ENCODE results near the gene PLK2.

Gene PLK2

DNA sequence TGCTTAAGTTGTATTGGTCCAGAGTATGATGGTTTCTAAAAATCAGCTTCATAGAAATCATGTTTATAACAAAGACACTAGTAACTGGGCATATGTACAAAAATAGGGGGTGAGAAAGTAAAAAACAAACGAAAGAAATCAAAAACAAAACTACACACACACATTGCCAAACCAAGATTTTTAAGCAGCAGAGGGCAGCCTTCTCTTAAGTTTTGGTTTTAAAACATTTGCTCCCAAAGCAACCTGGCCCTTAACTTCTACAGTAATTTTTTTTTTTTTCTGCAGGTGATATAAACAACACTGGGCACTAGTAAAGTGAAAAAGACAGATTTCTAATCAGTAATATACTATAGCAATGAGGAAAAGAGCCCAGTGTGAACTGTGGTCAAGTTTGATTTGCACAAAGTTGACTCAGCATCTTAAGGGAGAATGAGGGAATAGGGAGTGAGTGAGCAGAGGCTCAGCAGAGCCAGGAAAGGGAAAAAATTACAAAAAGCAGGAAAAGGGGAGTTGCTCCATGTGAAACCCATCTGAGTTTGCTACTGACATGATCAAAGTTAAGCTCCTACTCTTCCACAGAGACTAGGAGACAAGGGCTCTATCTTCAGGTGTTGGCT, 18.0 kb upstream of the PLK2 start:
- no peak for DNase-seq

DNA sequence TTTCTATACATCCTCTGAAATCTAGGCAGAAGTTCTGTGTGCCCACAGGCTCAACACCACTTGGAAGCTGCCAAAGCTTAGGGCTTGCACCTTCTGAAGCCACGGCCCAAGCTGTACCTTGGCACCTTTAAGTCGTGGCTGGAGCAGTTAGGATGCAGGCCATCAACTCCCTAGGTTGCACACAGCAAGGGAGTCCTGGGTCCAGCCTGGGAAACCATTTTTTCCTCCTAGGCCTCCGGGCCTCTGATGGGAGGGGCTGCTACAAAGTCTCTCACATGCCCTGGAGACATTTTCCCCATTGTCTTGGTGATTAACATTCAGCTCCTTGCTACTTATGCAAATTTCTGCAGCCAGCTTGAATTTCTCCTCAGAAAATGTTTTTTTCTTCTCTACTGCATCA, 15.5 kb upstream of the PLK2 start:
- DNase-seq: no peak

DNA sequence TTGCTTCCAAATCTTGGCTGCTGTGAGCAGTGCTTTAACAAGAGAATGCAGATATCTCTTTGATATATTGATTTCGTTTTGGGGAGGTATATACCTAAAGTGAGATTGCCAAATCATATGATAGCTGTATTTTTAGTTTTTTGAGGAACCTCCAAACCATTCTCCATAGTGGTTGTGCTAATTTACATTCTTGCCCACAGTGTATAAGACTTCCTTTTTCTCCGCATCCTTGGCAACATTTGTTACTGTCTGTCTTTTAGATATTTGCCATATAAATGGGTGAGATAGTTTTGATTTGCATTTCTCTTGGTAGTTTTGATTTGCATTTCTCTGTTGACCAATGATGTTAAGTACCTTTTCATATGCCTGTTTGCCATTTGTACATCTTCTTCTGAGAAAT, 10.0 kb upstream of the PLK2 start:
- DNase-seq: no peak

DNA sequence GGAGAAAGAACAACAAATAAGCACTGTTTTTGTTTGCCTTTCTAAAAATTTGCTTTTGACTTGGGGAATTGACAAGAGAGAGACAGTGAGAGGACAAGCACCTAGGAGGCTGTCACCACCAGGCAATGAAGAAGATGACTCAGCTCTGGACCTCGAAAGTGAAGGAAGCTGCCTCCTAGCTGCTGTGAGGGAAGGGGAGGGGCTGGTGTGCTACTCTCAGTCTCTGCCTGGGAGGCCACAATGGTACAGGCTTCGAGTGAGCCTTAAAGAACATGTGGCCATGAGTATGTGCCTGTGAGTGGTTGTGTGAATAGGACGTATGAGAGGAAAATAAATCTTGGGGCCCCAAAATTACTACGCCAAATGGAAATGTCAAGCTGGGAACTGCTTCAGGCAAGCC, 7.1 kb upstream of the PLK2 start:
- DNase-seq: no peak

DNA sequence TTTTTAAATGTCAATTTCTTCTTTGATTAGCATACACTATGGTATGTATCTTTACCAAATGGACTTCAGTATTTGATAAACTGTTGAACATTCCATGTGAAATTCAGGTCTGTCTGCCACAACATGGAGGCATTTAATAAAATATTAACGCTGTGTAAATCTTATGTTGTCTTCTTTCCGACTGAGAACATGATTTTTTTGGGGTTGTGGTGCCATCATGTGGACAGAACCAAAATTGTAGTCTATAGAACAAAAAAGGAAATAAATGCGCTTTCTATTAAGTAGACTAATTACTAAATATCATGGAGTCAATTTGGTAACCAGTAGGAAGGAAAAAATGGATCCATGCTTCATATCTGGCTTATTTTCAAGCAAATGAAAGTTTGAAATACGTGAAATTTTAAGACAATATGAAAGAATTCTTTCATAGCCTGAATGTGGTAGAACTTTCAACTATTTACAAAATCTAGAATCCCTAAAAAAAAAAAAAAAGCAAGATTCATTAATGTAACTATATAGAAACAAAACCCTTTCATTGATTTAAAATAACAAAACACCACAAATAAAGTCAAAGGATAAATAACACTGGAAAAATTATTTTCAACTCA, 2.8 kb upstream of the PLK2 start:
- no peak for DNase-seq

DNA sequence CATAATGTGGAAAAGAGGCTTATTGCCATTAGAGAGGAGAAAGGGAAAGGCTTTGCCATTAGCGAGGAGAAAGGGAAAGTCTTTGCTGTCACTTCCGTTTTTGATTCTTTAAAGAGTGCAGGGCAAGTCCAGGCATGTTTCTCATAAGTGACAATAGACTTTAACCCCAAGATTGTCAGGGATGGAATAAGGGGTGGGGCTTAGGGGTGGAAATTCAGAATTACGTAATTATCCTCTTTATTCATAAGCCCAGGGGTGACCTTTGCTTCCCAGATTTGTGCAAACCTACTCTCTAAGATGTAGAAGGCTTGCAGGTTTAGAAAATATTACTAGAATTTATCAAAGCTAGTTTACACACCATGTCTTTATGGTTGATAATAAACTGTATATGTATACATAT, 2.3 kb upstream of the PLK2 start:
- DNase-seq: no peak

DNA sequence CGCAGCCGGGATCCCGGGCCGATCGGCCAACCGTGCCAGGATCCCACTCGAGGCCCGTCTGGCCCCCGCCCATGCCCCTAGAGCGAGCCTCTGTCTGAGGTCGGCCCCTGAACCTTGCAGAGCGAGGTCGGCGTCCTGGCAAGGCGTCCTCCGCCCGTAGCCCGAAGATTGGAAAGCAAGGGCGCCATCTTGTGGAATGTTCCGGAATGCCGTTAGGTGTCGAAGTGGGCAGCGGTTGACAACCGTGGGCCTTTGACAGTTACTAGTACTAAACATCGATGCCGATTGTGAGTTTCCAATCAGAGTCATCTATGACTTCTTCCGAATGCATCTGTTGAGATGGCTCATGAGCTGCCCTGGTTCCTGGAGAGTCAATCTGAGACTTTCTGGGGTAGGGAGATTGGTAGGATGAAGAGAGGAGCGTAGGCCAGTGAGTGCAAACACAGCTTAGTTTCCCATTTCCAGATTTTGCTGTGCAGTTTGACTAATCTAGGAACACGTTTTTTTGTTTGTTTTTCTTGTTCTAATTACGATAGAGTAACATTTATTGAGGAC, 923 bp upstream of the PLK2 start:
- no peak for DNase-seq

DNA sequence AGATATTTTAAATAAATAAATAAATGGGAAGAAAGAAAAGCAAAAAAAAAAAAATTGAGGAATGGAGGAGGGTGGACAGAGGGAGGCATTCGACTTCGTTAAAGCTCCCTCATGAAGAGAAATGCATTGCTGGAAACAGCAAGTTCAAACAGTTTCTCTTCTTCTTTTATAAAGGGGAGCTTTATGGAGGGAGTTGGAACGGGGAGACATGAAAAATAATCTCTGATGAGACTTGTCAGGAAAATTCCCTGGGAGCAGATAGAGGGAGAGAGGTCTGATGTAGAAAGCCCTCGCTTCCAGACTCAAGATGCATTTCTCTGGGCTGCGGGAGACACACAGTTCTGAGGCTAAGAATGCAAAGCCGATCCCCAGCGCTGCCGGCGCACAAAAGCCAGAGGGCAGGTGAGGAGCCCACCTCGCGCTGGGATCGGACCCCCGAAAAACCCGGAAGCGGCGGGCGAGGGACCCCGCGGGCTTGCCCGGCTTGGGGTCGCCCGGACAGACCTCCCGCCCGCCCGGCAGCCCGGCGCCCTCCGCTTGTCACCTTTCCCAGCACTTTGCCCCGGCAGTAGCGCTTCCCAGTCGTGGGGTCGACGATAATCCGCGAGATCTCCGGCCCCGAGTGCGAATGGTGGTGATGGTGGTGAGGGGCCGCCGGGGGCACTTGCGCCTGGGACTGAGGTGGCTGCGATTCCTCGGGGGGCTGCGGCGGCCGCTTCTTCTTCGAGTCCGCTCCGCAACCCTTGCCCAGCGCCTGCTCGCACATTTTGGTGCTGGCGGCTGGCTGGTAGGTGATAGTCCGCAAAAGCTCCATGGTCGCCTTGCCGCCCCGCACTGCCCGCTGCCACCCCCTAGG, 512 bp downstream of the PLK2 start:
- DNase-seq: no peak

DNA sequence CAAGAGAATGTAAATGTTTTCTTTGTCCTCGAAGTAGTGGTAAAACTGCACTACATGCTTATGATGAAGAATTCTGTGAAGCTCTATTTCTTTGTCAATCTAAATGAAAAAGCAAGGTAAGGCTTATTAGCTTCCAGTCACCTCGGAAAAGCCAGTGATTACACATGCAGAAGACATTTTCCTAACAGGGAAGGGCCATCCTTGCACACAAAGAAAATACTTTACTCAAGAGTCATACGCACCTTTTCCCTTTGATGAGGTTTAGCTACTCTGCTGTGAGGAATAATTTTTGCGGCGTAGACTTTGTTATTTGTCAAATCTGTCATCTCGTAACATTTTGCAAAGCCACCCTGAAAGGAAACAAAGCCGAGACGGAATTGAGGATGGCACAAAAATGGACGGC, 1.1 kb downstream of the PLK2 start:
- no peak for DNase-seq

DNA sequence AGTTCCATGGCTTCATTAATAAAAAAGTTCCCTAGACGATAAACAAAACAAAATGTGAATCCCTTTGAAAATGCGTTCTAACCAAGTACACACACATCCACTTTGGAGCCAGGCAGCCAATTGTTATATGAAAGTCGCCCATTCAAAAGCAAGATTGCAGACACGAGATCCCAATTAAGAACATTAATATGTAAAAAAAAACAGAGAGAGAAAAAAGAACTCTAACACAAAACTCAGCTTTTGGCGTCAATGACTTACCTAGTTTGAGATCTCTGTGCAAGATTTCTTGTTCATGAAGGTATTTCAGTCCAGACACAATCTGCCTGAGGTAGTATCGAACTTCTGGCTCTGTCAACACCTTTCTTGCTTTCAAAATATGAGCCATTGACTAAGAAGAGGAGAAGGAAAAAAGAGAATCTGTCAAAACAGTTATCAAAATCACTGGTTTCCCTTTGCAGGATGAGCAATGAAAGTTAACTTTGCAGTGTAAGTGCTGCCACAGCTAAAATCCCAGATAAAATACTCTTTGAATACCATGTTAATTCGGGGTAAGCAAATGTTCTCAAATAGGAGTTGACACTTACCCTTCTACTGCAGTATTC, 1.6 kb downstream of the PLK2 start:
- no peak for DNase-seq

DNA sequence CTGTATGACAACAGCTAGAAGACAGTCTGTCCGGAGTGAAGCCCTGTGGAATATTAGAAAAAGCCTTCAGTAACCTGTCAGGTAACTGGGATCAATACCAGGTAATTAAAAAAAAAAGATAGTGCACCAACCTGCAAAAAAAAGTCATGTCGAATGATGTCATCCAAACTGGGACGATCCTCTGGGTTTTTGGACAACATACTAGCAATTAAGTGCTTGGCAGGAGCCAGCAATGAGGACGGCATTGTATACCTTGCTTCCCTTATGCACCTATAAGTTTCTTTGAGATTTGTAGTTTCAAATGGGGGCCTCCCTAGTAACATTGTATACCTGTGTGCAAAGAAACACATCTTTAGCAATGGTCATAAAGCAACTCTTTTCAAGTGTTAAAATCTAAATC, 2.8 kb downstream of the PLK2 start:
- DNase-seq: no peak

DNA sequence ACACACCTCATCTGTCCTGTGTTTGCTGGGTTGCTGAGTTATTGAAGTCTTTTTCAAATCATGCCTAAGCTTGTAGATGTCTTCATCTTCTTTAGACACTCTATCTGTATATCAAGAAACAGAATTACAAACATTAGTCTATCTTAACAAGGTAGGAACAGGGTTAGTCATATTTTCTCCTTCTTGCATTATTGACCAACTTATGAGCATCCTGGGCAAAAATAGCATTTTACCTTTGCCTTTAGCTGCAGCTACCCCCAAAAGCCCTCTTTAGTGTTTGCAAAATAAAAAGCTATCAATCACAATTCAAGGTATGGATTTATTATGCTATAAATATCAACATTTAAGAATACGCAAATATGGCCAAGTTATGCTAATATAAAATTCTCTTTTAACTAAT, 3.4 kb downstream of the PLK2 start:
- DNase-seq: no peak

DNA sequence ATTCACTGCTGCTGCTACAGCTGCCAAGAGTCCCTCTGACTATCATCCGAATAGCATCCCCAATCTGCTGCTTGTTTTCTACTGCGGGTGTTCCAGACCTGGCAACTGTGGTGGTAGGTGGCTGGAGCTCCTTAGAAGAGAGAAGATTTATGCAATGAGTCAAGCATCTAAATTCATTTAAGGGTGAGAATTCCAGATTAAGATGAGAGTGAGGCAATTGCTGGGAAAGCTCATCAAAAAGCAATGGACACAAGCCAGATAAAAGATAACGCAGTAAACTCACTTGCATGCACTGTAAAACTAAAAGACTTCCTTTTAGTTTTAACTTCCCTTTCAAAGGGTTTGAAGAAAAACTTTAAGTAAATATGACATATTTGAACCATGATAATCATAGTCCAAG, 3.9 kb downstream of the PLK2 start:
- no peak for DNase-seq

DNA sequence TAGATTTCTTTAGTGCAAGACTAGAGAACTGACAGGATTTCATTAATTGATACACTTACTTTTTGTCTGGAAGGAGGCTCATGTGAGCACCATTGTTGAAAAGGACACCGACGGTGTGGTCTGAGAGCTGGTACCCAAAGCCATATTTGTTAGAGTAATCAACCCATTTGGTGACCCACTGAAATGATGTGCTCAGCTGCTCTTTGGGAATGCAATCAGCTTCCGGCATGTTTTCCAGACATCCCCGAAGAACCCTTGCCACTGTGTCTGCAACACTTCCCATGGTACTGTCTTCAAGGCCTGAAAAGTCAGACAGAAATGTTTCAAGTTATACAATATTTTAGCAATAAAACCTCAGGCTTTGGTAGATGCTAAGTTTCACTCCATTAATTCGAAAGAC, 4.4 kb downstream of the PLK2 start:
- no peak for DNase-seq

DNA sequence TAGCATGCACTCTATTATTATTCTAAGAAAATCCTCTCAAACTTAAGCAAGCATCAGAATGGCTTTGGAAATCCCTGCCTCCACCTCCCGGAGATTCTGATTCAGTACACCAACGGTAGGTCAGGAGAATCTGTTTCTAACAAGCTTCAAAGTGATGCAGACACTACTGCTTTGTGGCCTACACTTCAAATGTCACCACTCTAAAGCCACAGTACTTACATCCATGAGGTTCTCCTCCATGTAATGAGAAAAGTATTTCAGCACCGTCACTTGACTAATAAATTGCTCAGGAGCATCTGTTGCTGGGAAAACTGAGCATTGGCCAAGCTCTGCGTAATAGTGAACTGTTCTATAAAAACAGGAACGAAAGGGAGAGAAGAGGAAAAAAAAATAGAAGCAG, 4.8 kb downstream of the PLK2 start:
- DNase-seq: no peak

DNA sequence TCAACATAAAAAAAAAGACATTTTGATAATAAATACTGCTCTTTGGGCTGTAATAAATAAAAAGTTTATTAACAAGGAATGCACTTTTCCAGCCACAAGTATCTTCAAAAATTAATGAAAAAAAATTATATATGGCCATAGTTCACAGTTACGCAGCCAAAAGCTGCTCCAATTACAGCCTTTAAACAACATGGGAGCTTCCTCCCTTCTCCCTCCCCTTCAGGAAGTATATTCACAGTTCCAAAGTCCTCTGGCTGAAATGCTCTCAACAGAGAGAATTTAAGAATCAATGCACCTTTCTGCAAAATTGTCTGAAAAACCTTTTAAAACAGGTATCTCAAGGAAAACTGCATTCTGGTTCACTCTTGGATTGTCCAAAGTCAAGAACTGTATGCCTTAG, 5.9 kb downstream of the PLK2 start:
- DNase-seq: no peak

DNA sequence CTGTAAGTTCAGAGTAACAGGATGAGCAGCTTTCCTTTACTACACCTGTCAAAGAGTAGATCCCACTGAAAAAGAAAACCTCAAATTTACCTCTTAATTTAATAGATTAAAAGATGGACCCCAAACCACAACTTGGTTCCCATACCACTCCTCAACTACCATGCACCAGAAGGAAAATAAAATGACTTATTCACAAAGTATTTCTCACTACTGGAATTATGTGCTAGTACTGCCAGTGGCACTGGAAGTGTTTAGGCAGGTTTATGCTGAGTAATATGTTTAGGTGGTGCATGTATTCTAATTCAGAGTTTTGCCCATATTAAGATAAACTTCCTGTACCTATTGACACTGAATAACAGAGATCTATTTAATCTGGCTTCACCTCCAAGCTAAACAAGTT, 6.6 kb downstream of the PLK2 start:
- no peak for DNase-seq

DNA sequence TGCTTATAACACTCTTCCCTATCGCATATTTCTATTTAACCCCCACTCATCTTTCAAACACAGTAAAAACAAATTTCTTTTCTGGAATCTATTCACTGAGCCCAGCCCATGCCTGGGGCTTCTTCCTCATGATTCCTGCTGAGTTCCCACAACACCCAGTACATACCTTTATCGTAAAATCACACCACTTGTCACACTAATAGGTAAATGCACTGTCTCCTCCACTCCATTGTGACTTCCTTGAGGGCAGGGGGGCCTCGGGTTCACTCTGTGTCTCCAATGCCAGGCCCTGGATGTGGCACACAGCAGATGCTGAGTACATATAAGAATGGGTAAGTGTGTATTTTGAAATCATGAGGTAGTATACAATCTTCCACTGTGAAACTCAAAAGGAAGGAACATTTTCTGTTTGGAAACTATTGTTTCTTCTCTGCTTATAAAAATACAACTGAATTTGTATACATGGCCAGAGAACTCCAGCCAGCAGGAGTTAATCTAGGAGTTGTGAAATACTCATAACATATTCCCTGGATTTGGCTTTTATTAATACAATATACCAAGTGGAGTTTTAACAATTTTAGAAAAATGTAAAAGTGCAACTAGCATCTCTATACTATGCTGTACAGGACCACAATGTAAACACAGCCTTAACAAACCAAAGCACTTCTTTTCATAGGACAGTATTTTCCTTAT, 7.2 kb downstream of the PLK2 start:
- DNase-seq: no peak

DNA sequence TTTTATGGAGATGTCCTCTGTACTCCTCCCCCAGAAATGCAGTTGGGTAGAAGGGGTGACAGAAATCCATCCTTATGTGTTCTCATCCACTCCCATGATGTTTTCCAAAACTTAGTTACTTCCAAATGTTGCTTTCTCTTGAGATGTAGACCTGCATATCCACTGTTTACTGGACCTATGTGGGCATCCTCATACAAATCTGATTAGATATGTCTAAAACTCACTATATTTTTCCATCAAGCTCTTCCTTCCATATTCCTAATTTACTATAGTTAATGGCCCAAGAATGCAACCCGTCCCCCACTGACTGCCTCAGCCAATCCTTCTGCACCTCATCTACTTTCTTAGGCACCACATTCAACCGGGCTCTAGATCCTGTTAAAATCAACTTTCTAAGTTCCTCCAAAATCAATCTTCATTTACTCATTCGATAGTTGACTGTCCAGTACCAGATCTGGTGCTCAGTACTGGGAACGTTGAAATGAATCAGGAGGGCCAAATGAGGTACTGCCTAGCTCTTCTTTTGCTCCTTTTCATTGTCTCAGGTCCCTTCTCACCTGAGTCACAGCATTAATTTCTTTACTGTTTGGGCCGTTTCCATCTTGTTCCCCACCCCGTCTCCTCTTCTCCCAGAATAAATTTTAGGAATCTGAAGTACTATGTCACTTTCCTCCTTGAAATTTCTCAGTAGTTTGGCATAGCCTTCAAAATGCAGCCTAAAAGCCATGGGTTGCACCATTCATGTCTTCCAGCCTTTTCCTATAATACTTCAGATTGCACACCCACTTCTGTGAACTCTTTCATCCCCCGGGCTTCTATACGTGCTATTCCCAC, 7.9 kb downstream of the PLK2 start:
- no peak for DNase-seq

DNA sequence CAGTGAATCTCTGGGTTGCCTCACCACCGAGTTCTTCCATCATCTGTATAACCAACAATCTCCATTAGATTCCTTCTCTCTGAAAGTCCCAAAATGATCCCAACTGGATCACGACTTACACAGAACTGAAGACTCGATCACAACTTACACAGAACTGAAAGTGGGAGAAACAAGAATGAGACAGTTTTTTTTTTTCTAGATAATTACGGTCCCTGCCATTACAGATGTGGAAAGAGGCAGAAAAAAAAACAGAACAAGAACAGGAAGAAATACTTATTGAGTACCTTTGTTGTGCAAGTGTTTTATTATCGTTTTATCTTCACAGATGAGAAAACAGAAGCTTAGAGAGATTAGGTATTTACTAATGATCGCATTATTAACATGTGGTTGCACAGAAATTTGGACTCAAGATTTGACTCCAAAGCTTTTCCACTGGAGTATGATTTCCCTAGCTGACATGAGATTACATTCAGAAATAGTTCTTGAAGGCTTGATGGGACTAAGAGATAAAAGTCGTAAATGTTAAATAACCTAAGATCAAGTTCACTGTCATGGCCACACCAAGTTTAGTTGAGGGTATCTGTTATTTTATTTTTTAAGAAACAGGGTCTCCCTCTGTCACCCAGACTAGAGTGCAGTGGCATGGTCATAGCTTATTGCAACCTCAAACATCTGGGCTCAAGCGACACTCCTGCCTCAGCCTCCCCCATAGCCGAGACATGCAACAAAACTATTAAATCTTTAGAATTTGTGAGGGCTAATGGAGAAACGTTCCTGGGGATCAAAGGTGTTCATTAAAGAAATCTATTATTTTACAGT, 8.9 kb downstream of the PLK2 start:
- no peak for DNase-seq

DNA sequence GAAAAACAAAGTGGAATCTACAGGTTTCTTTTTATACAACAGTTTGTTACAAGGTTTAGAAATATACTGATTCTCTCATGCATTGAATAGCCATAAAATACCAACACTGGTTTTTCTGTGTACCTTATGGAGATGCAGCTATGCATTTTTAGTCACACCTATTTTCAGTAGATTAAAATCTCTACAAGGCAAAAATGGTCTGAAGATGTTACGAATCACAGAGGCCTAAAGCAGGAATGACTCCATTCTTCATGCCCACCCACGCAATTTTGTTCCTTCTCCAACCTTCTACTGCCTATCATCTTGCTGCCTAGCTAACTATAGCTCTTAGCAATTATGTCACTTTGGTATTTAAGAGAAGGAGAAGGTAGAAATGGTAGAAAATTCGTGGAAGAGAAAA, 9.9 kb downstream of the PLK2 start:
- no peak for DNase-seq
